GM10266 (cell line): Measurements from ENCODE around the gene ETFA.

ENCODE experiments used
- DNase-seq: peaks from one replicate; pipeline ENCODE4 v3.0.0; 2012; ENCODE audit errors: extremely low spot score
- CTCF ChIP-seq: IDR thresholded peaks from 2 replicates; pipeline ENCODE4 v1.5.1; 2012; ENCODE audit warnings: mild to moderate bottlenecking, low read depth; ENCODE audit not compliant: control insufficient read depth, insufficient read depth; ENCODE audit errors: missing control alignments

The ETFA gene

GRCh38 chr15:76169018-76169417, 142.3 kb downstream of the ETFA start:
- DNase-seq: no peak
- TF ChIP-seq CTCF: no peak

- TF ChIP-seq CTCF: no peak
- no peak for DNase-seq
These were observed 142.9 kb downstream of the ETFA start for GRCh38 chr15:76168237-76168984.

GRCh38 chr15:76165951-76166350, 145.3 kb downstream of the ETFA start:
- TF ChIP-seq CTCF: no peak
- DNase-seq: no peak
